GM13977 (cell line): ENCODE measurements around the gene CREB1.

Source experiments
- DNase-seq: peaks from one replicate; pipeline ENCODE4 v3.0.0; 2012; ENCODE audit warnings: low spot score
- in situ Hi-C: fragments of 300-500 bp; cut with MboI; formaldehyde crosslinking; loops from one replicate; pipeline ENCODE4 v1.12.0; 2022; ENCODE audit warnings: low sequenced_read_pairs, low pct_unique_long_range_greater_than_20kb, mixed read lengths, inconsistent platforms; ENCODE audit not compliant: unreplicated experiment
- TF ChIP-seq, protein P1 (sequence below): IDR thresholded peaks from 2 replicates; pipeline ENCODE4 v1.5.1; 2012; ENCODE audit warnings: mild to moderate bottlenecking, control low read depth; ENCODE audit not compliant: insufficient read depth; ENCODE audit errors: extremely low read depth, missing control alignments

The CREB1 gene

DNA sequence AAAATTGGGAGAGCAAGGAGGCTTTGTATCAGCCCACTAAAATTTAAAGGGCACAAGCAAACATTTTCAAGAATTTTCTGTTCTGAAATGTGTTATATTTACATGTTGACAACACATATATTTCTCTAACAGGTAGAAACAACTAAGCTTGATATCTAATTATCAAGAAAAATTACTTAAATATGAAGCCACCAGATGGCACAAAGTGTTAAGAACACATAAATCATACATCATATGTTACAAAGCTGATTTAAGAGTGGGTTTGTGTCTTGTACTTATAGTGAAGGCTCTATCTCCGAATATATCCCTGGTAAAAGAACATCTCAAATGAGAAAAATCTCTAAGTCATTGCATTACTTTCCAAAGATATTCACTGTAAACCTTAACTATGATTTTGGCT, 19.6 kb upstream of the CREB1 start:
- in situ Hi-C loops: no loop called here
- no peak for DNase-seq
- TF ChIP-seq, protein P1, sequence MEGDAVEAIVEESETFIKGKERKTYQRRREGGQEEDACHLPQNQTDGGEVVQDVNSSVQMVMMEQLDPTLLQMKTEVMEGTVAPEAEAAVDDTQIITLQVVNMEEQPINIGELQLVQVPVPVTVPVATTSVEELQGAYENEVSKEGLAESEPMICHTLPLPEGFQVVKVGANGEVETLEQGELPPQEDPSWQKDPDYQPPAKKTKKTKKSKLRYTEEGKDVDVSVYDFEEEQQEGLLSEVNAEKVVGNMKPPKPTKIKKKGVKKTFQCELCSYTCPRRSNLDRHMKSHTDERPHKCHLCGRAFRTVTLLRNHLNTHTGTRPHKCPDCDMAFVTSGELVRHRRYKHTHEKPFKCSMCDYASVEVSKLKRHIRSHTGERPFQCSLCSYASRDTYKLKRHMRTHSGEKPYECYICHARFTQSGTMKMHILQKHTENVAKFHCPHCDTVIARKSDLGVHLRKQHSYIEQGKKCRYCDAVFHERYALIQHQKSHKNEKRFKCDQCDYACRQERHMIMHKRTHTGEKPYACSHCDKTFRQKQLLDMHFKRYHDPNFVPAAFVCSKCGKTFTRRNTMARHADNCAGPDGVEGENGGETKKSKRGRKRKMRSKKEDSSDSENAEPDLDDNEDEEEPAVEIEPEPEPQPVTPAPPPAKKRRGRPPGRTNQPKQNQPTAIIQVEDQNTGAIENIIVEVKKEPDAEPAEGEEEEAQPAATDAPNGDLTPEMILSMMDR: no peak

- TF ChIP-seq, protein P1: no peak
- in situ Hi-C loops: no loop called here
- DNase-seq: no peak
Observed at GRCh38 chr2:207511851-207512250, 17.9 kb upstream of the CREB1 start.

- TF ChIP-seq, protein P1: no peak
- in situ Hi-C loops: no loop called here
- DNase-seq: no peak
Observed at GRCh38 chr2:207512356-207512755, 17.4 kb upstream of the CREB1 start.

DNA sequence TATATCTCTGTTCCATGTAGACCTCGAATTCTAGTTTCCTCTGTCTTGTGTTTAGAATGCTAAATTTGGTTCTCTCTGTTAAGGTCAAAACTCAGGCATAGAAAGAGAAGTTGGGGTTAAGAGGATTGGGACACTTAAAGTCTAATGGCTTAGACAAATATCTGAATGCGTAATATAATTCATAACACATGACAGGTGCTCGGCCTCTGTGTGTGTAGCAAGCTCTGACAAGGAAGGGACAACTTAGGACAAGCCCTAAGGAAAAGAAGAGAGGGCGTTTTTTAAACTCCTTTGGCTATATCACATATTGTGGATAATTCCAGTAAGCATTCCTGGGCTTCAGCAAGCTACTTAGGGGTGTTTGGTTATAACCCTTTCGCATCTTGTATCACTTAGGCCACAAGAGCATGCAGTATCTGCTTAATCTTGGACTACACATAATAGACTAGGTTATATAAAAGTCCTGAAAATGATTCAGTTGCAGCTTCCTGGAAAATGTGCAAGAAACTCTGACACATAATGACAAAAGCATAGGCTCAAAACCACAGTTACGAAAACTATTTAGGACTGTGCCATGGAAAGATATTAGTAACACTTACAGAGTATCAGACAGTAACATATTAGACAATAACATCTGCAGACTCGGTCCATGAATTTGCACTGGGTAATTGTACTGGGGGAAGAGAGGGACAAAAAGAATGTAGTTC, 16.1 kb upstream of the CREB1 start:
- in situ Hi-C loops: no loop called here
- DNase-seq: no peak
- TF ChIP-seq, protein P1: no peak

GRCh38 chr2:207514451-207514850, 15.3 kb upstream of the CREB1 start:
- DNase-seq: no peak
- in situ Hi-C loops: no loop called here
- TF ChIP-seq, protein P1: no peak

DNA sequence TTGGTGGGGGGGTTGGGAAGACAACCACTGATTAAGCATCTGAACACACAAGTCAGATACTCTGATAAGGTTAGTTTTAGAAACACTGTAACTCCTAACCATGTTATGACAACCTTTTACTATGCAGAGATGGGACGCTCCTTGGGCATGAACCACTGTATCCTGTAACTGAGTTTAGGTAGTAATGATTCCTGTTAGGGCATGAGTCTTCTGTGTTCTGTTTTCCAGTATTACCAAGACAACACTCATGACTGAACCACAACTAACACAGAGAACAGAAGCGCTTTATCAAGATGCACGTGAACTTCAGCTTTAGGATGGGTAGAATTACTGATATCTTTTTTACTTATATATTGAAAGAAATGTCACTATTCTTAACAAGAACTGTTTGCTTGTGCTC, 14.1 kb upstream of the CREB1 start:
- no peak for DNase-seq
- TF ChIP-seq, protein P1: no peak
- in situ Hi-C loops: no loop called here
